NCI-H2107 (cell line): ENCODE data around the gene TMSB10.
"Not testable (repeated sequence)": the region's sequence is repeated elsewhere in the genome, so short reads cannot be mapped to it uniquely, and the experiment has no call there.

Source experiments
- DNase-seq: peaks from one replicate; lab custom pipeline; 2025; lab: John Stamatoyannopoulos, UW

Gene TMSB10

DNA sequence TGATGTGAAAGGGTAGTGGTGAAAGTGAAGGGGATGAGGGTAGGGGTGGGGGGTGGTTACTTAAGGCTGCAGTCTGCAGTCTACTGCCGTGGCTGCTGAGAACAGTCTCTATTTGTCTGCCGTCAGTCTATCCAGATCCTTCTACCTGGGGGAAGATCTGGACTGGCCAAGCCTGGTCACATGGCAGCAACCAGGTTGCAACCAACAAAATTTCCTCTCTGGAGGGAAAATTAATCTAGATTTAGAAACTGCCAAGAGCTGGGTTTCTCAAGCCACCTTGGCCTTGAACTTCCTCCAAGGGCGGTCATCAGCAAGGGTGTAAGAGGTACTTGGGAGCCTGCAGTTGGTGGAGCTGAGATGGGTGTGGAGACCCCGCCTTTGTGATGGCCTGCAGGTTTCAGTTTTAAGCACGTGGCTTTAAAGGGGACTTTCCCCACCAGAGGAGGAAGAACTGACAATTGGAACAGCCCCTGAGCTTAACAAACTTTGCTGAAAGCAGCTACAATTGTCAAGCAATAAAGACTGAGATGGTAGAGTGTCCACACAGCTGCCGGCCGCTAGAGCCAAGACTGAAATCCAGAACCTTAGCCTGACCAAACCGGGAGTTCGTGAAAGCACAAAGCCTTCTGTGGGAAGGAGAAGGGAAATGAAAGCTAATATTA is 34.1 kb downstream of the TMSB10 start:
- no peak for DNase-seq

DNA sequence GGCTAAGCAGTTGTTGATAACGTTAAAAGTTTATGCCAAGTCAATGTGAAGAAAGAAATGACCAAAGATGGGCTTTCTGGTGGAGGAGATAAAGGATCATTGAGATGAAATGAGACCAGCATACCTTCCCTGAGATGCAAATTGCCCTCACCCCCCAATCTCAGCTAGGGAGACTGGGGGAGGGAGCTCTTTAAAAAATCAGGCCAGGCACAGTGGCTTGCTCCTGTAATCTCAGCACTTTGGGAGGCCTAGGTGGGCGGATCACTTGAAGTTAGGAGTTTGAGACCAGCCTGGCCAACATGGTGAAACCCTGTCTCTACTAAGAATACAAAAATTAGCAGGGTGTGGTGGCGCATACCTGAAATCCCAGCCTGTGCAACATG is 34.6 kb downstream of the TMSB10 start:
- no peak for DNase-seq

DNA sequence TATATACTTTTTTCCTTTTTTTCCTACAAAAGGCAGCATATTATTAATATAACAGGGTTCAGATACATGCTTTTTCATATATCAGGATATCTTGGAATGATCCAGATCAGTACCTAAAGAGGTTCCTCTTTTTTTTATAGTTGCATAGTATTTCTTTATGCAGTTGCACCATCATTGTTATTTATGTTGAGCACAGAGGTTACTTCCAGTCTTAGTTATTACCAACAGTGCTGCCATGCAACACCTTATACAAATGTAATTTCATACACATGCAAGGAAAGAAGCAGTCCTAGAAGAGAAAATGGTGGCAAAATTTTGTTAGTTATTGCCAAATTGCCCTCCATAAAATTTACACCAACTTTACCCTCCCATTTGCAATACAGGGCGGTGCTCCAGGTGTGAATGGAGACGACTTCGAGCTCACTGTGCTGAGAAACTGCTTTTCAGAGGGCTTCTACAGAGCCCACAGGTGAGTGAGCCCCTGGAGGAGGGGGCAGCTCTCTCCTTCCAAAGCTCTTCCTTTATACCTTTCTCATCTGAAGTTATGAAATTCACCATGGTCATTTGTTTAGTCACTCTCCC is 35.5 kb downstream of the TMSB10 start:
- DNase-seq, result no peak

DNA sequence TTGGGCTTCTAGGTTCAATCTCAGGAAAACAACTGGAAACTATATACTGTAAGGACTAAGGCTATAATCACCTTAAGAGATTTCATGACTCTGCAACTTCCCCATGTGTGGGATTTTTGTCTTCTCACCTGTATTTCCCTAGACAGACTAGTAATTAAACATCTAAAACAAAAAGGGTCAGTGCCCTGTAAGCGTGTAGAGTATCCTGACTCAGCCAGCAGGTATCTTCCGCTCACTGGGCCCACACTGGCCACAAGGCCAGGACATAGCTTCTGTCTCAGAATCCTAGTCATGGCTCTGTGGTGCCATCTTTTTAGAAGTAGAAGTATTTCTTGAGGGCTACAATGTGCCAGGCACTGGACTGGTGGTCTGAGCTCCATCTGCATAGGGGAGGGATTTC is 36.7 kb downstream of the TMSB10 start:
- no peak for DNase-seq

DNA sequence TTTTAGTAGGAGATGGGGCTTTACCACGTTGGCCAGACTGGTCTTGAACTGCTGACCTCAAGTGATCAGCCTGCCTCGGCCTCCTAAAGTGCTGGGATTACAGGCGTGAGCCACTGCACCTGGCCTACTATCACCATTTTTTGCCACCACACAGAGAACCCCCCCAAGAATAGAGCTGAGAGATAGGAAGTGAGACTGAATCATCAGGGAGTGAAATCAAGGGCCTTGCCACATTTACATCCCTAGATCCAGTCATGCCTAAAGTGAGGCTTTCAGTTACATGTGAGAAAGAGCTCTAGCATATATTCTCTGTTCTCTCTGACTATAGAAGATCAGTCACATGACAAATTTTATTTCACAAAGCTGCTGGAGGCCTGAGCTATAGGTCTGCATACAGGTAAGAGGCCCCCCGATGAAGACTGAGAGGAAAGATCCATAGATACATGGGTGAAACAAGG is 37.5 kb downstream of the TMSB10 start:
- no peak for DNase-seq

DNA sequence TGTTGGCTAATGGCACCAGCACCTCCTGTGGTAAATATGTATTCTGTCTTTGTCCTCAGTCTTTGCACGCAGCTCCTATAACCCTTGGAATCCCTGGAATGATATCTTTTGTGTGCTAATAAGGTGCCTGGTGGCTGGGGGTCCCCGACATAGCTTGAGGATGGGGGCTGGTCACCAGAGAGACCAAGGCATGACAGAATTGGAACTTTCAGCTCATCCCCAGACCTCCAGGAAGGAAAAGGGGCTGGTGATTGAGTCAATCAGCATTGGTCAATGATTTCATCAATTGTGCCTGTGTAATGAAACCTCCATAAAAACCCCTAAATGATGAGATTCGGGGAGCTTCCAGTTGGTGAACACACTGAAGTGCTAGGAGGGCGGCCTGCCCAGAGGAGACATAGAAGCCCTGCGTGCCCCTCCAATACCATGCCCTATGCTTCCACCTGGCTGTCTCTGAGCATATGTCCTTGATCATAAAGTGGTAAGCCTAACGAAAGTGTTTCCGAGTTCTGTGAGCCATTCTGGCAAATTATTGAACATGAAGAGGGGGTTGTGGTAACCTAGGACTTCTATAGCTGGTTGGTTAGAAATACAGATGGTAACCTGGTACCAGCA is 38.9 kb downstream of the TMSB10 start:
- no peak for DNase-seq

DNA sequence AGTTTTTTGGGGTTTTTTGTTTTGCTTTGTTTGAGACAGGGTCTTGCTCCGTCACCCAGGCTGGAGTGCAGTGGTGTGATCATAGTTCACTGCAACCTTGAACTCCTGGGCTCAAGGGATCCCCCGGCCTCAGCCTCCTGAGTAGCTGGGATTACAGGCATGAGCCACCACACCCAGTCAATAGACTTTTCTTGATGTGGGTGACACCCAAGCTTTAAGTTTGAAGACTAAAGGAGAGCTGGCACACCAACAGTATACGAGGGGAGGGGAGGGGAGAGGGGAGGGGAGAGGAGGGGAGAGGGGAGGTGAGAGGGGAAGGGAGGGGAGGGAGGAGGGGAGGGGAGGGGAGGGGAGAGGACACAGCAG is 40.4 kb downstream of the TMSB10 start:
- not testable (repeated sequence) for DNase-seq

DNA sequence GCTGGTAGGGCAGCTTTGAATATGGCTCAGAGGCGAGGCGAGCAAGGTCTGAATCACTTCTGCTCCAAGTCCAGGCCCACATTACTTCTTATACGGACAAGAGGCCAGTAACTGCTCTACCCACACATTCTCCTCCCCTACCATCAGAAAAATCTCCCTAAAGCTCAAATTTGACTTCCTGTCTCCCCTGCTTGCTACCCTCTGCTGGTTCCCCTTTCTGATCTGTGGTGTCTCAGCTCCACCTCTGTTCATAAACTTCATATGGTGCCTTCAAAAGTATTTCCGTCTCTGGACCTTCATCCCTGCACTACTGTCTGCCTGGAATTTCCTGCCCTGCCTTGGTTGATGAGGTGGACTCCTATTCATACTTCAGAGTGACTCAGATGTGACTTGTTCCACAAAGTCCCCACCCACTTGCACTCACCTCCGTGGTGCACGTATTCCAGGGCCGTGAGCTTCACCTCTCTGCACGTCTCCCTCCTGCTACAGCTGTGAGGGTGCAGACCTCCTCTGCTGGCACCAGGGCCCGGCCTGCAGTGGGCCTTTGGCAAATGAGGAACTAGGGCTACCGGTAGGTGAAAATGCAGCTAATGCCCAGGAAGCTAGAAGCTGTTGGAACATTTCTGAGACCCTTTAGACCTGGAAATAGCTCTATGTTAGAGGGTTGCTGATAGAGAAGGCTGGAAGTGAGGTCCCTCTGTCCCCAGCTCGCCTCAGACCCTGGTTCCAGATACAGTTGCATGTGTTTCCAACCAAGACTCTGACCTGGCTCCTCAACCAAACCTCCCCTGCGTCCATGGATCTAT is 41.0 kb downstream of the TMSB10 start:
- DNase-seq, result no peak

DNA sequence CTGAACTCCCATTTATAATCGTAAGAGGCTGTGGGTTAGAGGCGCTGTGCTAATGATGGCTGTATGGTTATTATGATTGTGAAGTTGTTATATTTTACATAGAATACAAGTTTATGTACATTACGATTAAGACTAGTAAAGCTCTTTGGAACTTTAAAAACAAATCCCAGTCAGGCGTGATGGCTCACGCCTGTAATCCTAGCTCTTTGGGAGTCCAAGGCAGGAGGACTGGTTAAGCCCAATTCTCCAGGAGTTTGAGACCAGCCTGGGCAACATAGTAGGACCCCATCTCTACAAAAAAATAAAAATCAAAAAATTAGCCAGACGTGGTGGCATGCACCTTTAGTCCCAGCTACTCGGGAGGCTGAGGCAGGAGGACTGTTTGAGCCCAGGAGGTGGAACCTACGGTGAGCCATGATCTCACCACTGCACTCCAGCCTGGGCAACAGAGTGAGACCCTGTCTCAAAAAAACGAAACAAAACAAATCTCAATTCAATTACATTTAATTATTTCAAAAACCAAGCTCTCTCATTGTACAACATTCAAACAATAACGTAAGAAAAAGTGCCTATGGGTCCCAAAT is 41.6 kb downstream of the TMSB10 start:
- DNase-seq, result no peak

DNA sequence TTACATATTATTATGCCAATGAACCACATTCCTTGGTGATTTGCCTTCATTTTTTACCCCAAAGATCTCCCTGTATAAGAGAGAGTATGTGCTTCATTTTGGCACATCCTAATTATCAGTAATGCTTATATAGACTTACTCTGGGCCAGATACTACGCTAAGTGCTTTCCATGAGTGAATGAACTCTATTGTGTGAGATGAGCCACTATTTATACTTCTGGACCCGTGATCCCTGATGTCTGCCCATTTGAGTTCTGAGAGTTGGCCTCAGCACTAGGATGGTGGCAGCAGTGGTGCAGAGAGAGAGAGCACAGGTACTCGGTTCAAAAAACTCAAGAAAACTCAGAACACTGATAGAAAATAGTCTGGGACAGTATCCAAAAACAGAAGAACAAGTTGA is 48.1 kb downstream of the TMSB10 start:
- DNase-seq, result no peak

DNA sequence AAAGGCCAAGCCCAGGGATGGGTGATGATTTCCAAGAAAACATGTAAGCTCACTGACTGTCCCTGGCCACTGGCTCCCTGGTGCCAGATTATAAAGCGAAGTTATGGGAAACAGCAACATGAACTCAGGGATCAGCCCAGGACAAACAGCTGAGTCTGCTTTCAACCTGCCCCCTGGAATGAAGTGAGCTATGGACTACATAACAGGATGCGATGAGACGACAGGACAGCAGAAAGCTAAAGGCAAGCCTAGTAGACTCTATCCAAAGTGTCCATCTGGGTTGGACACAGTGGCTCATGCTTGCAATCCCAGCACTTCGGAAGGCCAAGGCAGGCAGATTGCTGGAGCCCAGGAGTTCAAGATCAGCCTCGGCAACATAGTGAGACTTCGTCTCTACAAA is 48.9 kb downstream of the TMSB10 start:
- no peak for DNase-seq
